AG04449 (cell line): ENCODE measurements around the gene RHCG.

ENCODE experiments used
- CTCF ChIA-PET: fragments of 350-600 bp; formaldehyde crosslinking; extraction: SDS; loops from one replicate; lab custom pipeline; 2021; ENCODE audit warnings: antibody characterized with exemption; lab: Yijun Ruan, JAX
- POLR2A ChIA-PET: fragments of 400-600, 350-600 bp; formaldehyde crosslinking; extraction: SDS; loops from one replicate; lab custom pipeline; 2020; ENCODE audit warnings: antibody characterized with exemption, inconsistent platforms; lab: Yijun Ruan, JAX
- DNase-seq: peaks from one replicate; pipeline ENCODE4 v3.0.0-alpha.2; 2010; ENCODE audit warnings: low read depth, low spot score
- H3K4me3 ChIP-seq: 2 replicates; pipeline ENCODE4 v1.5.1; 2011; ENCODE audit warnings: low read depth, mild to moderate bottlenecking, control low read depth, low read length
- CTCF ChIP-seq: IDR thresholded peaks from one replicate; pipeline ENCODE4 v1.5.1; 2011; ENCODE audit warnings: mild to moderate bottlenecking, moderate library complexity, low read length, control low read depth, inconsistent platforms; ENCODE audit not compliant: insufficient read depth; ENCODE audit errors: missing control alignments

RHCG gene

GRCh38 chr15:89531796-89532537 is 35.6 kb upstream of the RHCG start:
- no peak for DNase-seq
- POLR2A ChIA-PET = no interaction called here
- TF ChIP-seq CTCF = no peak
- H3K4me3 ChIP-seq = no peak overlapping the region
- CTCF ChIA-PET = interaction anchor here (0.6 to 1.3 kb wide), 4 partner anchors 23 to 325 kb away, joined by 3 to 5 read pairs (median 3); no protein-coding TSS in a partner anchor

- TF ChIP-seq CTCF = no peak
- ChIA-PET CTCF (no interaction called here), POLR2A (no interaction called here)
- no peak for DNase-seq
- no peak overlapping the region for H3K4me3 ChIP-seq
These were observed 34.6 kb upstream of the RHCG start for GRCh38 chr15:89530976-89531375.

GRCh38 chr15:89528757-89529352 is 32.5 kb upstream of the RHCG start:
- POLR2A ChIA-PET = no interaction called here
- no peak overlapping the region for H3K4me3 ChIP-seq
- no peak for TF ChIP-seq CTCF
- CTCF ChIA-PET = interaction anchor here (1.5 kb wide), 1 partner anchor 10 kb away, joined by 3 read pairs; no protein-coding TSS in a partner anchor
- no peak for DNase-seq

GRCh38 chr15:89526601-89527441 is 30.4 kb upstream of the RHCG start:
- ChIA-PET CTCF (interaction anchor here (1.5 kb wide), 1 partner anchor 168 kb away, joined by 4 read pairs; no protein-coding TSS in a partner anchor), POLR2A (no interaction called here)
- H3K4me3 ChIP-seq = no peak overlapping the region
- DNase-seq = no peak
- TF ChIP-seq CTCF = no peak

GRCh38 chr15:89526181-89526580 is 29.8 kb upstream of the RHCG start:
- no peak for TF ChIP-seq CTCF
- ChIA-PET CTCF (interaction anchor here (1.5 kb wide), 1 partner anchor 168 kb away, joined by 4 read pairs; no protein-coding TSS in a partner anchor), POLR2A (no interaction called here)
- DNase-seq = no peak
- no peak overlapping the region for H3K4me3 ChIP-seq
